Suppressor macrophage (primary cell): ENCODE measurements around the gene STXBP4.
A peak's percentile ranks its signal among the peaks of the same experiment; 100 is the strongest.

Experiments
- DNase-seq, 4 experiments: peaks; one replicate each; pipeline ENCODE4 v3.0.0-alpha.2; 2020 to 2022

STXBP4 gene

DNA sequence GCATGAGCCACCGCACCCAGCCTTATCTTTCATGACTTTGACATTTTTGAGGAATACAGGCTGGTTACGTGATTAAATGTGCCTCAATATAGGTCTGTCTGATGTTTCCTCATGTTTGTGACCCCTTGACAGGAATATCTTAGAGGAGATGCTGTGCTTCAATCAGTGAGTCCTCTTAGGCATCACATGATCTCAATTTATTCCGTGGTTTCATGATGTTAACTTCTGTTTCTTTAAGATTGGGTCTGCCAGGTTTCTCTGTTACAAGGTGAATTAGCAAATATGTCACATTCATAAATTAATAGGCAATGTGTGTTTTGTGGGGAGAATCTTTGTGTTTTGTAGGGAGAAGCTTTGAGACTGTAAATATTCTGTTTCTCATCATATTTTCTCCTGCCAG lies 3.3 kb downstream of the STXBP4 start:
- DNase-seq = no peak

DNA sequence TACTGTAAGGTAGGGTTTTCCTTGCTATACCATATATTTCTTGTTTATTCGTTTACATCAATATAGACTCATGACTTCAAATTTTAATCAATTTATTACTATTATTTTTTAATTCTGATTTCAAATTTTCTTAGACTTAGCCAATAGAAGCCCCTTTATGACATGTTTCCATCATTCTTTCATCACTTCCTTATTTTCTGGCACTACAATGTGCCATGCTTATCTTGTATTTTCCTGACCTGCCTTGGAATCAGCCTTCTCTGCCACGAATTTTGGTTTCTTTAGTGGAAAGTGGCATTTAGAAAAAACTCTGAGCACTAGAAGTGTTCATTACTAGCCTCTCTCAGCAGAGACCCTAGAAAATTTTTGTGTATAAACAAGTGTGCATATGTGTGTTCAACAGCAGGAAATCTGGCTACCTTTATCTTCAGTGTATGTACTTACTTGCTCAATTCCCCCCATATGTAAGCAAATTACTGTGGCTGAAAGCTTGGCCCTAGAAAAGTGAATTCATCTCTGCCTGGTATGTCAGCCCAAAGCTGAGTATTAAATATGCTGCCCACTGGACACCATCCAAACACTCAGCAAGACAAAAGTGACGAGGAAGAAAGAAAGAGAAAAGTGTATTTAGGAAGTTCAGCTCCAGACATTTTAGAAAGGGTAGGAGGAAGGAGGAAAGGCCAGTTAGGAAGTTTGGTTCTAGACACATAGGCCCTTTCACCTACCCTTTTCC lies 4.0 kb downstream of the STXBP4 start:
- no peak for DNase-seq

DNA sequence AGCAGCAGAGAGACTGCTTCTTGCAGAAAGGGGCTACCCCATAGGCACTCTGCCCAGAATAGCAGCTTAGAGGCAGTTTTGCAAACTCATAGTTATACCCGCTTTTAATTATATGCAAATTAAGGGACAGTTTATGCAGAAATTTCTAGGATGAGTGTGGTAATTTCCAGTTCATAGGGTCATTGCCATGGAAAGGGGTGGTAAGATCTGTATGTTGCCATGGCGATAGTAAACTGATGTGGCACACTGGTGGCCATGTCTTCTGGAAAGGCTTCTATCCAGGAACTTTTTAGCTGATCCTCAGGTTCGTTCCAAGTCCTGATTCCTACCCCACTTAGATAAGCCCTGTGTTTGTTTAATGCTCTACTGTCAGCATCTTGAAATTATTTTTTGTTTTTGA lies 6.2 kb downstream of the STXBP4 start:
- DNase-seq = no peak

- DNase-seq = no peak
Observed at GRCh38 chr17:54976316-54976715, 7.8 kb downstream of the STXBP4 start.

DNA sequence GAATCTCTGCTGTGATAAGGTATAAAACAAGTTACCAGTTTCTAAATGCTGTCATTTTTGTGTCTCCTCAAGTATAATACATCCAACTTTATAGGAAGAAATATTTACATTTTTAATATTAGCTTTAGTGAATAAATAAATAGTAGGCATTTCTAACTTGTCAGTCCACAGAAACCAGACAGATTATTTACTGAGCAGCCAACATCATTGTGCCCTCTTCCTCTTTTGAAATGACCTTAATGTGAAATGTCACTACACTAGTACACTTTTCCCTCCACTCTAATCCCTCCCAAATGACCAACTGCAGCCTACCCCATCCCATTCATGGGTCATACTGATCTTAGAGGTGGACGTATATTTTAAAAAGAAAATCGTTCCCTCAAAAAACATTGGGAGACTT lies 9.2 kb downstream of the STXBP4 start:
- DNase-seq = no peak

DNA sequence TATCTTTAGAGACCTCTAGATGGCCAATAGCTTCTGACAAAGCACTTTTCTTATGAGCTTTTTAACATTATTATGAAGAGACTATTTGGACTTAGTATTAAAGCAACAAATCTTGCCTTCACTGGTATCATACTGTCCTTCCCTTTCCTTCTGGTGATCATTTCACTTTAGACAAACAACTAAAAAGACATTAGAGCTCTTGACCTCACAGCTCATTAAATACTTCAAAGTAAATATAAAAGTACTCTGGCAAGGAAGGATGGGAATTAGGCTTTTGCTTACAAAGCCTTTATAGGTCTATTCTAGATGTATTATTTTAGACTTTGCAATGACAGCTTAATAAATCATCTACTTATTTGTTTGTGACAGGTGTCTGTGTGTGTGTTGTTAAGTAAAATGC lies 11.1 kb downstream of the STXBP4 start:
- no peak for DNase-seq

GRCh38 chr17:54980375-54980774 lies 11.8 kb downstream of the STXBP4 start:
- DNase-seq = no peak

DNA sequence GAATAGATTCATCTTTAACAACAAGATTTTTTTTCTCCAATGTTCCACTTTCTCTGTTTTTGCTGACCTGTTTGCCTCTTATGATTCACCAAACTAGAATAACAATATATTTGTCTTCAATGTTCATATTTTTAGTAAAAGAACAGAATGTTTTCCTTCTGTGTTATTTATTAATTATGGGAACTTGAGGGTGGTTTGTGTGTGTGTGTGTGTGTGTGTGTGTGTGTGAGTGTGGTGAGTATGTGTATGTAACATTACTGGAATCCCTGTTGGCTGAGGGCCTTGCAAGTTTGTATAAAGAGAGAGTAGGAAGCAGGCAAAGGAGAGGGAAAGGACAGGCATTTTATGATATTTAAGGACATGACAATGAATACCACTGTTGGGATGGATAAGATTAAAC lies 13.8 kb downstream of the STXBP4 start:
- DNase-seq = no peak

GRCh38 chr17:54983260-54983659 lies 14.7 kb downstream of the STXBP4 start:
- DNase-seq = no peak

GRCh38 chr17:54985476-54985875 lies 16.9 kb downstream of the STXBP4 start:
- no peak for DNase-seq

DNA sequence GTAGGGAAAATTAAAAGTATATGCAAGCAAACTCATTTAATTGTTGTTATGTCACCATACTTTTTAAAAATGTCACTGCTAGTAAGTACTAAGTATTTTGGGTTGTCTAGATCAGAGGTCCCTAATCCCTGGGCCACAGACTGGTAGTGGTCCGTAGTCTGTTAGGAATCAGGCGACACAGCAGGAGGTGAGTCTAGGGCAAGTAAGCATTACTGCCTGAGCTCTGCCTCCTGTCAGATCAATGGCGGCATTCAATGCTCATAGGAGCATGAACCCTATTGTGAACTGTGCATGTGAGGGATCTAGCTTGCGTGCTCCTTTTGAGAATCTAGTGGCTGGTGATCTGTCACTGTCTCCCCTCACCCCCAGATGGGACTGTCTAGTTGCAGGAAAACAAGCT lies 21.6 kb downstream of the STXBP4 start:
- no peak for DNase-seq

DNA sequence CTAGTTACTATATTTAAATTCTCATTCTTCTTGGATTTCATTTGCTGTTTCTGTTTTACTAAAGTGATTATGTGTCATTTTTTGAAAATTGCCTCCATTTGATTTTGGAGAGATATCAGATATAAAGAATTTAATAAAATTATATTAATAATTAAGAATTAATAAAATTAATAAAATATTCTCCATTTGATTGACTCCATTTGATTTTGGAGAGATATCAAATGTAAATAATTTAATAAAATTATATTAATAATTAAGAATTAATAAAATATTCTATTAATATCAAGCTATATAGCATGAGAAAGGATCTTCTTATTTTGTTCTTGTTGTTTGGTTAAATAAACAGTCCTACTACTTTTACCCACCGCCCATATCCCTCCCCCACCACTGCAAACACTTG lies 23.0 kb downstream of the STXBP4 start:
- no peak for DNase-seq

DNA sequence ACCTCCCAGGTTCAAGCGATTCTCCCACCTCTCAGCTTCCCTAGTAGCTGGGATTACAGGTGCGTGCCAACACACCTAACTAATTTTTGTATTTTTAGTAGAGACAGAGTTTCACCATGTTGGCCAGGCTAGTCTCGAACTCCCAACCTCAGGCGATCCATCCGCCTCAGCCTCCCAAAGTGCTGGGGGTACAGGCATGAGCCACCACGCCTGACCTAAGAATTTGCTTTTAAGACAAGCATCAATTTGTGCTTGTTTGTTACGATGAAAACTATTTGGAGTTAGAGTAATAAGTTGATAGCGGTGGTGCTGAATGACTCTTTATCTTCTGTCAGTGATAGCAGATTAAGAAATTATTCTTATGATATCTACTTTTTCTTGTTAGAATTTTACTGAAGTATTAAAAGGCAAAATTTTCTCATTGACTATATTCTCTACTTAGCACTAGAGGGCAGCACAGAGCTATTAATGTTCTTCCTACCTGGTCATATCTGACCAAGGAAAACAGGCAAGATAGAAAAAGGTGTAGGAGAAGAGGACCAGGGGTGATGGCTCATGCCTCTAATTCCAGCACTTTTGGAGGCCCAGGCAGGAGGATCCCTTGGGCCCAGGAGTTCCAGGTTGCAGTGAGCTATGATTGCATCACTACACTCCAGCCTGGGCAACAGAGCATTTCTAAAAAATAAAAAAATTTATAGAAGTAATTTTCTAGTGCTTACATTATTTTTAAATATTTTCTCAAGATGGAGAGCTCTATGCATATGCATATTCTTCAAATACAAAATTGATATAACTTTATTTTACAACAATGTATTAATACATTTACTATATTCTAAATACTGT lies 24.5 kb downstream of the STXBP4 start:
- DNase-seq = peak; percentile 31 to 79 (median 53)

DNA sequence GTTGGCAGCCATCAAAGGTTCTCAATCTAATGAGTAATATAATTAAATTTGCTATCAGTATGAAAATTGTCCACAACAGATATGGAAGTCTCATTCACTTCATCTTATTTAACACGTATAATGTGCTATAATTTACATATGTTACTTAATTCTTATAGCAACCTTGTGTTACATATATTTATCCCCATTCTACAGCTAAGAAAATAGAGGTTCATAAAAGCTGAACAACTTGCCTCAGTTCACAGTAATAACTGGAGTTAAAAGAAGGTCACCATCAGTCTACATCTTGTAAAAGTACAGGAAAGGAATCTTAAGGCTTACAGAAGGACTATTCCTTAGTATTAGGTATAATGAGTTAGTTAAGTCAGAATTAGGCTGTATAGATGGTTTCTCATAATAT lies 27.9 kb downstream of the STXBP4 start:
- no peak for DNase-seq

GRCh38 chr17:55002458-55002857 lies 33.9 kb downstream of the STXBP4 start:
- no peak for DNase-seq

- no peak for DNase-seq
Observed at GRCh38 chr17:55004484-55004883, 35.9 kb downstream of the STXBP4 start.

- peak; percentile 5 to 47 (median 29) for DNase-seq
Observed at GRCh38 chr17:55005520-55005919, 37.0 kb downstream of the STXBP4 start.

DNA sequence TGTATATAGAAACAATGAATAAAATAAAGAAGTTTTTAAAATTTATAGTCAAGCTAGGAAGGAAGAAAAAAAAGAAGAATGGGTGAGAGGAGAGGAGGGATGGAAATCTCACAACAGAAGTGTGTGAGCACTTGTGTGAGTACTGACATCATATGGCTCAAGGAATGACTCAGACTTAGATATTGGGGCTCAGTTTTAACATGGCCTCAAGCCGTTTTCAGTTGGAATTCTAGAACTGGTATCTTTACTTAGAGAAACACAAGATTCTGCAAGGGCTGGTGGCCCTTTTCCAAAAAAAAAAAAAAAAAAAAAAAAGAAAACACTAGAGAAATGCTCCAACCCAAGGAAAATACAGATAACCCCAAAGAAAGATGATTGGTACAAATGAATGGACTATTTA lies 55.1 kb downstream of the STXBP4 start:
- no peak for DNase-seq

GRCh38 chr17:55037828-55038227 lies 69.3 kb downstream of the STXBP4 start:
- DNase-seq = no peak

DNA sequence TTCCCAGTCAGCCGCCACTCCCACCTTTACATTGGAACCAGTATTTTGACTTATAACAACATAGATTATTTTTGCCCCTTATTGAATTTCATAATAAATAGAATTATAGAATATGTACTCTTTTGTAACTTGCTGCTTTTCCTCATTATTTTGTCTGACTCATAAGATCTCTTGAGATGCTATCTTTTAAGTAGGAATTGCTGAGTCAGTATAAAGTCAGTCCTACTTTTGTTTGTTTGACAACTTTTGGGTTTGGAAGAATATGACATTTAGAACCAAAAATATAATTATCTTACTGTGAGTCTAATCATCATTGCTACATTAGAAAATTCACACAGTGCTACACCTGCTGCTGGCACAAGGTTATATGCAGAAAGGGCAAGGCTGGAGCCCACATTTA lies 69.7 kb downstream of the STXBP4 start:
- no peak for DNase-seq

DNA sequence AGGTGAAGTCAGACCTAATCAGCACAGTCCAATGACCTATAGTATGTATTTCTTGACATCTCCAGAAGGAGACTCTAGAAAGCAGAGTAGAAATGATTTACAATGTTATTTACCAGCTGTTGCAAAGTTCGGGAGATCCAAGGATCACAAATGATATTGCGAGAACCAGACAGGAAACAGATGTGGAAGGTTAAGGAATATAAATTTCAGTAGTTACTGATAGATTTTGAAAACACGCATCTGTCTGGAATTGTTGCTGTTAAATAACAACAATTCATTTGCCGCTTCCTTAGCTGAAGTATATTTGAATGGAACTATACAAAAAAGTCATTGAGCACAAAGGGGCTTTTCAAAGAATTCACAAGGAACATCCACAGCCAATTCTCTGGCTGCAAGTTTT lies 72.0 kb downstream of the STXBP4 start:
- DNase-seq = no peak

DNA sequence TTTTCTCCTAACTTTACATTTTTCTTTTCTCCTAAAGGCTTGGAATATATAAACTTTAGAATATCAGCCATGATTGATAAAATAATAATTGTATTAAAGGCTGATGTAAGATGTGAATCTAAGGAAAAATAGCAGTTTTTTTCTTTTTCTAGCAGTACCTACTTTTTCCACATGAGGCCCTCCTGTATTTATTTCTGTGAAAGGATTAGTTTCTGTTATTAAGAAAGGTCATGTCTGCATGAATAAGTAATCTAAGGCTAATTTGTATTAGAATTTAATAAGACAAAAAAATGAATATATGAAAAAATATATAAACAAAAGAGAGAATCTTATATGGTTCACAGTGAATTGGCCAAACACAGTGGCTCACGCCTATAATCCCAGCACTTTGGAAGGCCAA lies 85.3 kb downstream of the STXBP4 start:
- DNase-seq = peak in 2 of 4 experiments; percentile 2 to 8

GRCh38 chr17:55054429-55054828 lies 85.9 kb downstream of the STXBP4 start:
- DNase-seq = no peak

- DNase-seq = no peak
Observed at GRCh38 chr17:55056526-55056925, 88.0 kb downstream of the STXBP4 start.
